ENCODE data around the gene HIPK2.

- no peak for TF ChIP-seq CTCF (IDR thresholded peaks at IDR 0.05; ENCODE audit: poor library complexity)
- no peak for TF ChIP-seq EZH2phosphoT487 (IDR thresholded peaks at IDR 0.05; ENCODE audit: low read depth, severe bottlenecking, unreplicated experiment)
Measured at GRCh38 chr7:139626817-139627216, 151.0 kb downstream of the HIPK2 start.

All from hepatocyte (in vitro differentiated cells).